AG09309 (cell line): ENCODE data around the gene RBM20.

ENCODE experiments used
- DNase-seq: peaks from one replicate; pipeline ENCODE4 v3.0.0-alpha.2; 2010; ENCODE audit warnings: low read depth
- H3K4me3 ChIP-seq: 2 replicates; pipeline ENCODE4 v1.5.1; 2011; ENCODE audit warnings: mild to moderate bottlenecking, low read depth, low read length, moderate library complexity; ENCODE audit not compliant: control insufficient read depth
- CTCF ChIP-seq: IDR thresholded peaks from 2 replicates; pipeline ENCODE4 v1.5.1; 2011; ENCODE audit warnings: mild to moderate bottlenecking, low read depth, low read length, inconsistent platforms; ENCODE audit not compliant: insufficient read depth, control insufficient read depth; ENCODE audit errors: missing control alignments

RBM20 gene

GRCh38 chr10:110679486-110680272 is 35.5 kb downstream of the RBM20 start:
- no peak for TF ChIP-seq CTCF
- no peak overlapping the region for H3K4me3 ChIP-seq
- DNase-seq: no peak

- DNase-seq: no peak
- TF ChIP-seq CTCF: no peak
- H3K4me3 ChIP-seq: no peak overlapping the region
Observed at GRCh38 chr10:110680273-110681020, 36.3 kb downstream of the RBM20 start.

- DNase-seq: no peak
- TF ChIP-seq CTCF: peak; percentile 47
Observed at GRCh38 chr10:110681023-110681681, 37.0 kb downstream of the RBM20 start.

GRCh38 chr10:110682348-110682747 is 38.2 kb downstream of the RBM20 start:
- no peak overlapping the region for H3K4me3 ChIP-seq
- TF ChIP-seq CTCF: no peak
- DNase-seq: no peak

More at GRCh38 chr10:110681023-110681681, 37.0 kb downstream of the RBM20 start:
- H3K4me3 ChIP-seq: no peak overlapping the region

GRCh38 chr10:110684800-110685446 is 40.8 kb downstream of the RBM20 start:
- no peak for TF ChIP-seq CTCF
- no peak overlapping the region for H3K4me3 ChIP-seq
- no peak for DNase-seq

- DNase-seq: no peak
- H3K4me3 ChIP-seq: no peak overlapping the region
- no peak for TF ChIP-seq CTCF
Observed at GRCh38 chr10:110686047-110686446, 41.9 kb downstream of the RBM20 start.
